Measurements from ENCODE around the gene SIRT6. TPM values are rescaled to one million over a fixed set of nuclear protein-coding genes. Genes with fewer than 3 reads are reported as not detected.

The SIRT6 gene
- total and polyA plus RNA-seq, 2 donors (not counting 1 experiment from before 2014, with no cell fraction given): 27.8 to 82.2 TPM

- 97% methylated on average over 77 of the region's 81 CpGs for WGBS (ENCODE audit: insufficient coverage)
- Histone ChIP-seq H3K27ac (ENCODE audit: low read length in 2 of 2) (no peak overlapping the region), H3K36me3 (replicated peaks in 1 of 2; ENCODE audit: control extremely low read depth in 1 of 2, control insufficient read depth in 1 of 2, extremely low read depth in 1 of 2, insufficient read depth in 2 of 2, low read length in 1 of 2) (no peaks in the 10 kb centered on the region), H3K4me1 (ENCODE audit: control insufficient read depth in 2 of 2, insufficient read depth in 2 of 2, low read length in 2 of 2) (peaks cover 0 to 20% of the 10 kb centered on the region in 2 donors), H4K20me1 (ENCODE audit: control insufficient read depth, insufficient read depth, low read length, poor library complexity, severe bottlenecking) (no peaks in the 10 kb centered on the region), H3K9me3 (ENCODE audit: control extremely low read depth in 1 of 3, control insufficient read depth in 2 of 3, insufficient read depth in 1 of 3, low read length in 2 of 3) (peaks cover 0 to 15% (median 3%) of the 10 kb centered on the region in 3 donors), H3K27me3 (replicated peaks in 1 of 4; ENCODE audit: control extremely low read depth in 1 of 4, control insufficient read depth in 3 of 4, insufficient read depth in 4 of 4, low read length in 3 of 4) (no peaks in the 10 kb centered on the region), H3K4me2 (replicated peaks; ENCODE audit: low read depth, low read length, poor library complexity, severe bottlenecking) (no peak overlapping the region), H2AFZ (ENCODE audit: insufficient read depth, low read depth, low read length, poor library complexity, severe bottlenecking) (no peak overlapping the region), H3K79me2 (ENCODE audit: control insufficient read depth, insufficient read depth, low read length) (no peaks in the 10 kb centered on the region), H3K9ac (ENCODE audit: low read length) (no peak overlapping the region), H3K4me3 (ENCODE audit: control extremely low read depth in 1 of 5, extremely low read depth in 1 of 5, insufficient read depth in 1 of 5, low read depth in 2 of 5, low read length in 4 of 5) (no peak overlapping the region)
- intact Hi-C loops (cut with micrococcal nuclease): no loop called here
- DNase-seq (no peak), ATAC-seq (ENCODE audit: low read depth) (no peak)
- Mint-ChIP-seq H3K4me1 (peaks cover 10% of the 10 kb centered on the region), H3K27me3 (no peaks in the 10 kb centered on the region), H3K27ac (no peak overlapping the region), H3K4me3 (no peak overlapping the region), H3K9me3 (ENCODE audit: insufficient read depth) (no peaks in the 10 kb centered on the region)
- ChIA-PET CTCF (no interaction called here), POLR2A (no interaction called here)
- TF ChIP-seq EZH2 (IDR thresholded peaks at IDR 0.05; ENCODE audit: borderline replicate concordance, insufficient read depth, low read depth, low read length, poor library complexity, severe bottlenecking) (no peak), CTCF (IDR thresholded peaks at IDR 0.05) (no peak)
Observed at GRCh38 chr19:4217429-4218264, 35.3 kb upstream of the SIRT6 start.

- TF ChIP-seq EZH2 (IDR thresholded peaks at IDR 0.05; ENCODE audit: borderline replicate concordance, insufficient read depth, low read depth, low read length, poor library complexity, severe bottlenecking): no peak
- no peak for TF ChIP-seq CTCF (IDR thresholded peaks at IDR 0.05)
- Mint-ChIP-seq H3K4me3 (no peak overlapping the region), H3K27me3 (no peaks in the 10 kb centered on the region), H3K27ac (no peak overlapping the region), H3K9me3 (ENCODE audit: insufficient read depth) (no peaks in the 10 kb centered on the region), H3K4me1 (peaks cover 10% of the 10 kb centered on the region)
- no peaks in the 10 kb centered on the region for H3K79me2 ChIP-seq (ENCODE audit: control insufficient read depth, insufficient read depth, low read length)
- H2AFZ ChIP-seq (ENCODE audit: insufficient read depth, low read depth, low read length, poor library complexity, severe bottlenecking): no peak overlapping the region
- peaks cover 0 to 15% of the 10 kb centered on the region in 2 donors for H3K4me1 ChIP-seq (ENCODE audit: control insufficient read depth in 2 of 2, insufficient read depth in 2 of 2, low read length in 2 of 2)
- H3K36me3 ChIP-seq (replicated peaks in 1 of 2; ENCODE audit: control extremely low read depth in 1 of 2, control insufficient read depth in 1 of 2, extremely low read depth in 1 of 2, insufficient read depth in 2 of 2, low read length in 1 of 2): no peaks in the 10 kb centered on the region
- WGBS (ENCODE audit: insufficient coverage): 99% methylated on average over 6 of the region's 6 CpGs
- ATAC-seq (ENCODE audit: low read depth) (no peak), DNase-seq (no peak)
- CTCF ChIA-PET: no interaction called here
- H3K27me3 ChIP-seq (replicated peaks in 1 of 4; ENCODE audit: control extremely low read depth in 1 of 4, control insufficient read depth in 3 of 4, insufficient read depth in 4 of 4, low read length in 3 of 4): no peaks in the 10 kb centered on the region
- no peak overlapping the region for H3K9ac ChIP-seq (ENCODE audit: low read length)
- no peaks in the 10 kb centered on the region for H4K20me1 ChIP-seq (ENCODE audit: control insufficient read depth, insufficient read depth, low read length, poor library complexity, severe bottlenecking)
- intact Hi-C loops (cut with micrococcal nuclease): no loop called here
- POLR2A ChIA-PET: no interaction called here
- no peak overlapping the region for H3K4me2 ChIP-seq (replicated peaks; ENCODE audit: low read depth, low read length, poor library complexity, severe bottlenecking)
- H3K4me3 ChIP-seq (ENCODE audit: control extremely low read depth in 1 of 5, extremely low read depth in 1 of 5, insufficient read depth in 1 of 5, low read depth in 2 of 5, low read length in 4 of 5): no peak overlapping the region
- H3K9me3 ChIP-seq (ENCODE audit: control extremely low read depth in 1 of 3, control insufficient read depth in 2 of 3, insufficient read depth in 1 of 3, low read length in 2 of 3): peaks cover 0 to 15% (median 3%) of the 10 kb centered on the region in 3 donors
- H3K27ac ChIP-seq (ENCODE audit: low read length in 2 of 2): no peak overlapping the region
Observed at GRCh38 chr19:4216846-4217245, 34.5 kb upstream of the SIRT6 start.
